OCI-LY7 (cell line): Measurements from ENCODE around the gene B9D2. TPM values are rescaled to one million over a fixed set of nuclear protein-coding genes. Genes with fewer than 3 reads are reported as not detected.

ENCODE experiments used
- BruUV-seq: library from RNA; stranded (reverse); fragments of 400-500 nt; replicated peaks from 2 replicates; lab custom pipeline; 2021; lab: Mats Ljungman, UMichigan
- CTCF ChIA-PET: fragments of 300-600 bp; sonication (Branson Sonifier 250); formaldehyde crosslinking; loops from one replicate; lab custom pipeline; 2022; ENCODE audit warnings: antibody characterized with exemption; ENCODE audit not compliant: unreplicated experiment; lab: Charles Lee
- POLR2A ChIA-PET: fragments of 300-600 bp; sonication (Branson Sonifier 250); formaldehyde crosslinking; loops from one replicate; lab custom pipeline; 2022; ENCODE audit warnings: antibody characterized with exemption; lab: Charles Lee
- DNase-seq: peaks from one replicate; pipeline ENCODE4 v3.0.0-alpha.2; 2015; ENCODE audit warnings: low spot score
- H2AFZ ChIP-seq: fragments of 200-600 bp; sonication (generic), shearing (Covaris generic); 2 replicates; pipeline ENCODE4 v1.6.1; 2014; ENCODE audit warnings: mild to moderate bottlenecking, antibody characterized with exemption, low read length, moderate library complexity
- H3K27ac ChIP-seq: fragments of 200-600 bp; sonication (generic); 2 replicates; pipeline ENCODE4 v1.5.1; 2014; ENCODE audit warnings: mixed run types, low read depth, mild to moderate bottlenecking, moderate library complexity, low read length, inconsistent platforms; ENCODE audit not compliant: poor library complexity, severe bottlenecking
- H3K36me3 ChIP-seq: fragments of 200-600 bp; sonication (generic); 2 replicates; pipeline ENCODE4 v1.6.1; 2014; ENCODE audit warnings: mild to moderate bottlenecking, antibody characterized with exemption, low read length, moderate library complexity, mixed read lengths; ENCODE audit not compliant: insufficient read depth
- H3K4me1 ChIP-seq: fragments of 200-600 bp; sonication (generic); 2 replicates; pipeline ENCODE4 v1.5.1; 2014; ENCODE audit warnings: mild to moderate bottlenecking, low read length; ENCODE audit not compliant: insufficient read depth, poor library complexity, severe bottlenecking
- H3K4me2 ChIP-seq: fragments of 200-600 bp; sonication (generic); 2 replicates; pipeline ENCODE4 v1.6.1; 2014; ENCODE audit warnings: mild to moderate bottlenecking, low read length
- H3K4me3 ChIP-seq: fragments of 200-600 bp; sonication (generic); 2 replicates; pipeline ENCODE4 v1.5.1; 2014; ENCODE audit warnings: mild to moderate bottlenecking, low read depth, low read length; ENCODE audit not compliant: poor library complexity, severe bottlenecking
- H3K79me2 ChIP-seq: fragments of 200-600 bp; sonication (generic); 2 replicates; pipeline ENCODE4 v1.6.1; 2016; ENCODE audit warnings: low read depth, mild to moderate bottlenecking, low read length, moderate library complexity, mixed read lengths; ENCODE audit not compliant: insufficient read depth
- H3K9me2 ChIP-seq: fragments of 200-600 bp; sonication (generic); 2 replicates; pipeline ENCODE4 v1.6.1; 2016; ENCODE audit warnings: mild to moderate bottlenecking, low read length, mixed read lengths; ENCODE audit not compliant: insufficient read depth
- H3K9me3 ChIP-seq: fragments of 200-600 bp; sonication (generic); 2 replicates; pipeline ENCODE4 v1.6.1; 2014; ENCODE audit warnings: mild to moderate bottlenecking, mixed run types, low read length, mixed read lengths
- H4K20me1 ChIP-seq: fragments of 200-600 bp; sonication (generic); 2 replicates; pipeline ENCODE4 v1.6.1; 2014; ENCODE audit warnings: mild to moderate bottlenecking, antibody characterized with exemption, low read length, moderate library complexity, mixed read lengths; ENCODE audit not compliant: insufficient read depth
- CTCF ChIP-seq: fragments of 200-600 bp; sonication (generic); conservative IDR thresholded peaks from 2 replicates; pipeline ENCODE4 v1.5.1; 2014; ENCODE audit warnings: mild to moderate bottlenecking, antibody characterized with exemption, low read length, moderate library complexity, mixed read lengths
- EZH2phosphoT487 ChIP-seq: fragments of 200-600 bp; sonication (generic); IDR thresholded peaks from 2 replicates; pipeline ENCODE4 v1.6.1; 2018; ENCODE audit warnings: low read depth, borderline replicate concordance, mild to moderate bottlenecking, mixed run types, antibody characterized with exemption, low read length, moderate library complexity, mixed read lengths
- intact Hi-C: fragments of 100-400 bp; cut with micrococcal nuclease; formaldehyde crosslinking; loops from one replicate; pipeline ENCODE4 v1.10.0; 2022; ENCODE audit not compliant: unreplicated experiment
- total RNA-seq, 2 experiments: library from RNA; depleted of rRNA in 1 of 2; stranded (reverse); fragments of >200 nt in 1 of 2; shearing (Covaris generic) in 1 of 2; gene quantifications; 2 replicates each; pipeline ENCODE4 v1.2.3, GENCODE V29; 2014 to 2022

B9D2 gene
- total RNA-seq, 2 experiments from 2014 or later: 3.9 to 5.2 TPM

GRCh38 chr19:41325947-41326706 lies 37.8 kb downstream of the B9D2 start:
- TF ChIP-seq EZH2phosphoT487 (no peak), CTCF (no peak)
- intact Hi-C loops: loop anchor here (2.0 kb wide), 2 partner anchors 15 to 61 kb away; partner anchors contain the start of genes CCDC97 and HNRNPUL1
- no TSS peak for BruUV-seq
- Histone ChIP-seq H4K20me1 (no peaks in the 10 kb centered on the region; the same call in 1 of the 2 replicates), H3K27ac (peak overlapping the region; percentile 79), H3K9me2 (no peaks in the 10 kb centered on the region), H3K4me2 (peak overlapping the region; percentile 88), H3K4me1 (peaks cover 53% of the 10 kb centered on the region), H3K9me3 (no peaks in the 10 kb centered on the region), H3K36me3 (peaks cover 55% of the 10 kb centered on the region), H3K4me3 (peak overlapping the region; percentile 61), H3K79me2 (no peaks in the 10 kb centered on the region), H2AFZ (no peak overlapping the region; the same call in 1 of the 2 replicates)
- DNase-seq: peak; percentile 78
- CTCF ChIA-PET: no interaction called here
- POLR2A ChIA-PET: no interaction called here

GRCh38 chr19:41325640-41325946 lies 38.4 kb downstream of the B9D2 start:
- BruUV-seq: no TSS peak
- POLR2A ChIA-PET: no interaction called here
- H3K4me2 ChIP-seq: peak overlapping the region; percentile 88; the same call in 1 of the 2 replicates
- H3K9me2 ChIP-seq: no peaks in the 10 kb centered on the region
- DNase-seq: no peak
- no peak overlapping the region for H2AFZ ChIP-seq
- peak overlapping the region; percentile 79 for H3K27ac ChIP-seq
- H3K4me3 ChIP-seq: no peak overlapping the region
- peaks cover 57% of the 10 kb centered on the region for H3K36me3 ChIP-seq
- no peaks in the 10 kb centered on the region; the same call in 1 of the 2 replicates for H4K20me1 ChIP-seq
- intact Hi-C loops: no loop called here
- H3K9me3 ChIP-seq: no peaks in the 10 kb centered on the region
- TF ChIP-seq CTCF (no peak), EZH2phosphoT487 (no peak)
- H3K79me2 ChIP-seq: no peaks in the 10 kb centered on the region
- CTCF ChIA-PET: no interaction called here
- peaks cover 53% of the 10 kb centered on the region for H3K4me1 ChIP-seq
